ENCODE results near the gene ATXN10. TPM values are rescaled to one million over a fixed set of nuclear protein-coding genes. Genes with fewer than 3 reads are reported as not detected.

ATXN10 gene
- total RNA-seq, 1 experiment from 2014 or later, result 135 TPM

DNA sequence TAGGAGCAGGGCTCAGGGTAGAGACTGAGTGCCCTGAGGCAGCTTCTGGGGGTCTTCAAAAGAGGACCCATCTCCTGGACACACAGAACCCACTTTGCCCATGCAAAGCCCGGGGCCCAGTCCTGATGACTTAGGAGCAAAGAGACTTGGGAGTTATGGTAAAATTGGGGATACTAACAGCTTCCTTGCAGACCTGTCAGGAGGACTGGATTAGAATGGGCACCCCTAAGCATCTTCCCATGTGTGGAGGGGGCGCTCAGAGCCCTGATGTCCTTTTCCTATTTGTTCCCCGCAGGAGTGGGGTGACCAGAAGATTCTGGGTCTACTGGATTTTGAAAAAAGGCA is 205.4 kb downstream of the ATXN10 start:
- Histone ChIP-seq H3K27ac (ENCODE audit: low read depth, low read length) (no peak overlapping the region), H3K36me3 (ENCODE audit: control insufficient read depth in 1 of 2, insufficient read depth in 2 of 2, low read length in 2 of 2) (no peaks in the 10 kb centered on the region), H2AFZ (ENCODE audit: low read depth, low read length, poor library complexity, severe bottlenecking) (no peak overlapping the region), H3K4me3 (replicated peaks in 1 of 2; ENCODE audit: low read depth in 1 of 2, low read length in 2 of 2) (no peak overlapping the region), H3K9me3 (ENCODE audit: control insufficient read depth in 1 of 2, insufficient read depth in 1 of 2, low read depth in 1 of 2, low read length in 2 of 2) (peaks cover 0 to 7% of the 10 kb centered on the region in 2 experiments; a peak in 1 of 4 replicates), H3K79me2 (ENCODE audit: insufficient read depth, low read length) (no peaks in the 10 kb centered on the region), H3K9ac (ENCODE audit: low read length) (no peak overlapping the region), H4K20me1 (ENCODE audit: insufficient read depth) (no peaks in the 10 kb centered on the region), H3K27me3 (ENCODE audit: insufficient read depth, low read length) (no peaks in the 10 kb centered on the region), H3K4me2 (ENCODE audit: low read length) (no peak overlapping the region), H3K9me2 (ENCODE audit: insufficient read depth) (0 out of 2 replicates have a peak, but pooled peaks cover 3% of the 10 kb centered on the region), H3K4me1 (ENCODE audit: control insufficient read depth in 1 of 2, insufficient read depth in 2 of 2, low read length in 2 of 2) (peaks cover 0 to 8% of the 10 kb centered on the region in 2 experiments)
- intact Hi-C loops (cut with micrococcal nuclease), result no loop called here
- ChIA-PET RAD21 (ENCODE audit: low non-redundant PET in 1 of 2, low total read pairs in 2 of 2, uncharacterized antibody in 2 of 2, unreplicated experiment in 2 of 2) (no interaction called here), POLR2A (interaction anchor here (0.7 kb wide), 1 partner anchor 235 kb away, joined by 4 read pairs; no protein-coding TSS in a partner anchor), CTCF (no interaction called here)
- ATAC-seq (no peak), DNase-seq (ENCODE audit: low read depth, low spot score) (no peak)
- TF ChIP-seq SRF (IDR thresholded peaks at IDR 0.05; ENCODE audit: low read depth) (no peak), EZH2 (IDR thresholded peaks at IDR 0.05) (no peak), POLR2A (IDR thresholded peaks at IDR 0.05; ENCODE audit: borderline replicate concordance, extremely low read depth, insufficient read depth, insufficient read length) (no peak), JUND (IDR thresholded peaks at IDR 0.05) (no peak)
- BruUV-seq (replicated peaks), result no TSS peak

DNA sequence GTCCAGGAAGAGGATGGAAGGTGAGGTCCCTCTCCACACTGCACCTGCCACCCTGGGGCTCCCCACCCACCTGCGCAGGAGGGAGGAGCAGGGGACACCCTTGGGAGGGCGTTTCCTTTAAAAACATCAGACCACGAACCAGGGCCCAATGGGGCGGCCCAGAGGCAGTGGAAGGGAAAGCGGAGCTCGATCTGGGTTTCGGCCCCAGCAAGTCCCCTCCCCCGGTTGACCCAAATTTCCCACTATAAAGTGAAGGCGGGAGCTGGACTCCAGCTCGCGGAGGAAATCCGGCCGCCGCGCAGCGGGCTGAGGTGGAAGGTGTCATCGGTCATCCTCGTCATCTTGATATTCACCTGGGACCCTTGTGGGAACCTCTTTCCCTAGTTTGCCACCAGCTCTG is 206.0 kb downstream of the ATXN10 start:
- Histone ChIP-seq H3K9me3 (ENCODE audit: control insufficient read depth in 1 of 2, insufficient read depth in 1 of 2, low read depth in 1 of 2, low read length in 2 of 2) (peaks cover 0 to 7% of the 10 kb centered on the region in 2 experiments; a peak in 1 of 4 replicates), H3K9ac (ENCODE audit: low read length) (no peak overlapping the region), H4K20me1 (ENCODE audit: insufficient read depth) (no peaks in the 10 kb centered on the region), H3K36me3 (ENCODE audit: control insufficient read depth in 1 of 2, insufficient read depth in 2 of 2, low read length in 2 of 2) (no peaks in the 10 kb centered on the region), H3K4me3 (replicated peaks in 1 of 2; ENCODE audit: low read depth in 1 of 2, low read length in 2 of 2) (no peak overlapping the region), H3K27me3 (ENCODE audit: insufficient read depth, low read length) (no peaks in the 10 kb centered on the region), H3K9me2 (ENCODE audit: insufficient read depth) (0 out of 2 replicates have a peak, but pooled peaks cover 3% of the 10 kb centered on the region), H3K4me2 (ENCODE audit: low read length) (no peak overlapping the region), H3K79me2 (ENCODE audit: insufficient read depth, low read length) (no peaks in the 10 kb centered on the region), H3K27ac (ENCODE audit: low read depth, low read length) (no peak overlapping the region), H3K4me1 (ENCODE audit: control insufficient read depth in 1 of 2, insufficient read depth in 2 of 2, low read length in 2 of 2) (peaks cover 4 to 14% of the 10 kb centered on the region in 2 experiments), H2AFZ (ENCODE audit: low read depth, low read length, poor library complexity, severe bottlenecking) (no peak overlapping the region)
- DNase-seq (ENCODE audit: low read depth, low spot score) (no peak), ATAC-seq (no peak)
- BruUV-seq (replicated peaks), result no TSS peak
- POLR2A ChIA-PET, result no interaction called here
- TF ChIP-seq ZFX (IDR thresholded peaks at IDR 0.05) (no peak), POLR2A (IDR thresholded peaks at IDR 0.05; ENCODE audit: borderline replicate concordance, extremely low read depth, insufficient read depth, insufficient read length) (no peak), SRF (IDR thresholded peaks at IDR 0.05; ENCODE audit: low read depth) (no peak), YY1 (IDR thresholded peaks at IDR 0.05; ENCODE audit: extremely low read depth, insufficient replicate concordance, low read depth, low read length) (no peak), CEBPB (IDR thresholded peaks at IDR 0.05; ENCODE audit: low read depth) (no peak), POLR2AphosphoS5 (IDR thresholded peaks at IDR 0.05; ENCODE audit: low read depth, low read length) (no peak), ZNF274 (IDR thresholded peaks at IDR 0.05; ENCODE audit: low read depth, low read length) (no peak), EGR1 (IDR thresholded peaks at IDR 0.05; ENCODE audit: low read depth) (no peak), EZH2phosphoT487 (IDR thresholded peaks at IDR 0.05; ENCODE audit: borderline replicate concordance) (no peak), FOSL1 (IDR thresholded peaks at IDR 0.05; ENCODE audit: low read depth) (no peak), ELF1 (IDR thresholded peaks at IDR 0.05; ENCODE audit: borderline replicate concordance, low read depth) (no peak)
- TF ChIP-seq, protein P1, sequence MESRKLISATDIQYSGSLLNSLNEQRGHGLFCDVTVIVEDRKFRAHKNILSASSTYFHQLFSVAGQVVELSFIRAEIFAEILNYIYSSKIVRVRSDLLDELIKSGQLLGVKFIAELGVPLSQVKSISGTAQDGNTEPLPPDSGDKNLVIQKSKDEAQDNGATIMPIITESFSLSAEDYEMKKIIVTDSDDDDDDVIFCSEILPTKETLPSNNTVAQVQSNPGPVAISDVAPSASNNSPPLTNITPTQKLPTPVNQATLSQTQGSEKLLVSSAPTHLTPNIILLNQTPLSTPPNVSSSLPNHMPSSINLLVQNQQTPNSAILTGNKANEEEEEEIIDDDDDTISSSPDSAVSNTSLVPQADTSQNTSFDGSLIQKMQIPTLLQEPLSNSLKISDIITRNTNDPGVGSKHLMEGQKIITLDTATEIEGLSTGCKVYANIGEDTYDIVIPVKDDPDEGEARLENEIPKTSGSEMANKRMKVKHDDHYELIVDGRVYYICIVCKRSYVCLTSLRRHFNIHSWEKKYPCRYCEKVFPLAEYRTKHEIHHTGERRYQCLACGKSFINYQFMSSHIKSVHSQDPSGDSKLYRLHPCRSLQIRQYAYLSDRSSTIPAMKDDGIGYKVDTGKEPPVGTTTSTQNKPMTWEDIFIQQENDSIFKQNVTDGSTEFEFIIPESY (IDR thresholded peaks at IDR 0.05; ENCODE audit: extremely low read depth, insufficient replicate concordance, low read length), result no peak
- TF ChIP-seq, protein P2, sequence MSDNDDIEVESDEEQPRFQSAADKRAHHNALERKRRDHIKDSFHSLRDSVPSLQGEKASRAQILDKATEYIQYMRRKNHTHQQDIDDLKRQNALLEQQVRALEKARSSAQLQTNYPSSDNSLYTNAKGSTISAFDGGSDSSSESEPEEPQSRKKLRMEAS (IDR thresholded peaks at IDR 0.05), result no peak
- TF ChIP-seq, protein P3, sequence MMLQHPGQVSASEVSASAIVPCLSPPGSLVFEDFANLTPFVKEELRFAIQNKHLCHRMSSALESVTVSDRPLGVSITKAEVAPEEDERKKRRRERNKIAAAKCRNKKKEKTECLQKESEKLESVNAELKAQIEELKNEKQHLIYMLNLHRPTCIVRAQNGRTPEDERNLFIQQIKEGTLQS (IDR thresholded peaks at IDR 0.05), result no peak
- CTCF ChIA-PET, result no interaction called here
- intact Hi-C loops (cut with micrococcal nuclease), result no loop called here
- RAD21 ChIA-PET (ENCODE audit: low non-redundant PET in 1 of 2, low total read pairs in 2 of 2, uncharacterized antibody in 2 of 2, unreplicated experiment in 2 of 2), result no interaction called here
